GM19239 (cell line): ENCODE data around the gene RCVRN.

Source experiments
- DNase-seq: peaks from one replicate; pipeline ENCODE4 v3.0.0; 2011; ENCODE audit warnings: low spot score; ENCODE audit not compliant: insufficient read length
- FAIRE-seq: peaks from 2 replicates; lab custom pipeline; 2011; peaks lifted over from hg19 to GRCh38; lab: Jason Lieb, UNC

RCVRN gene

DNA sequence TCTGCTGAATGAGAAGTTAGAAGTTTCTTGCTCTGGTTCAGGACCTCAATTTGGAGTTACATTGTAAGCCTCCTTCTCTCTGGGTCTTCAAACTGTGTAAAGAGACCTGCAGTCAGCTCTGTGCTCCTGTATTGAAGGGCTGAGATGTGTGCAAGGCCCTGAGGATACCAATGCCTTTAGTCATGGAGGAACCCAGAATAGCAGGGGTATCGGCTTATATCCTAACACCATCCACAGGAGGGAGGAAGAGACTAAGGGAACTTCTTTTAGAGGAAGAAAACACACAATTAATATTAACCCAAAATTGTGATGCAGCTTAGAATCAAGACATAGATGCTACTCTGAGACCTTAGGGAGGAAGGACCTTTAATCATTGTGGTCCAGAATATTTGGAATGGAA, 42.9 kb downstream of the RCVRN start:
- DNase-seq (no peak), FAIRE-seq (no peak)

DNA sequence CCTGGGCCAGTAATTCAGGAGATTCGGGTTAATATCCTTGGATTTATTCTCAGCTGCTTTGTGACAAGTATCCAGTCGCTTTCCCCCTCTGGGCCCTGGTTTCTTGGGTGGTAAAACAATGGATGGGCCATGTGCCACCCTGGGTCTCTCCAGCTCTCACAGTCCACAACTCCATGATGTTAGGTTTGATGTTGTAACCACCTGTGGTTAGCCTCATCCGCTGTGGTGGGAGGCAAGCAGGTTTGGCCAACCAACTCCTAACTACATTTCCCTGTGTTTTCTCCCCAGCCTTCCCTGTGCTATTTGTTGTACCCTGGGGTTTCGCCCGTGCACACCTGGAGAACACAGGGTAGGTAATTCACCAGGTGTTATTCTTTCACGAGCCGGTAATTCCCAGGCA, 44.2 kb downstream of the RCVRN start:
- DNase-seq (no peak), FAIRE-seq (no peak)

DNA sequence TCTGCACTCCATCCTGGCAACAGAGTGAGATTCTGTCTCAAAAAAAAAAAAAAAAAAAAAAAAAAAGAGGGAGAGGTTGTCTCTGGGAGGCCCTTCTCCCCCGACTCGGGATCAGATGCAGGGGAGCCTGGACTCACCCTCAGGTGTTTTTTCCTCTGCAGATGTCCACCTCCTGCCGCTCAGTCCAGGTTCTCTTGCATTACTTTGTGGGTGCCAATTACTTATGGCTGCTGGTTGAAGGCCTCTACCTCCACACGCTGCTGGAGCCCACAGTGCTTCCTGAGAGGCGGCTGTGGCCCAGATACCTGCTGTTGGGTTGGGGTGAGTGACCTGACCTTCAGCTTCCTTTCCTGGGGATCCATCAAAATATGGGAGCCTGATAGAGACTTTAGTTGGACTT, 45.3 kb downstream of the RCVRN start:
- DNase-seq (no peak), FAIRE-seq (no peak)

DNA sequence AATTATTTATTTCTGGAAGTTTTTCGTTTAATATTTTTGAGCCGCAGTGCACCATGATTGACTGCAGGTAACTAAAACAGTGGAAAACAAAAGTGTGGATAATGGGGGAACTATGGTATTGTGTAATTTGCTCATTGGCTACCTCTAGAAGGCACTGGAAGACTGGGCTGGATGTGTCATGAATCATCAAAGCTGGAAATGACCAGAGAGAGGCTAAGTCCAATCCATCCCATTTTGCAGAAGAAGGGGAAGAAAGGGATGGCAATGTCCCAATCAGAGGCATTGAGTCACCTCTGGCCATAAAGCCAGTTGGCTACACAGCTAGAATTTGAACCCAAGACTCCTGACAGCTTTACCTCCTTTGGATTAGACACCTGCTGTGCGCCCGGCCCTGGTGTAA, 50.0 kb downstream of the RCVRN start:
- DNase-seq (no peak), FAIRE-seq (no peak)

- FAIRE-seq = no peak
- no peak for DNase-seq
These were observed 50.8 kb downstream of the RCVRN start for GRCh38 chr17:9854255-9854654.

DNA sequence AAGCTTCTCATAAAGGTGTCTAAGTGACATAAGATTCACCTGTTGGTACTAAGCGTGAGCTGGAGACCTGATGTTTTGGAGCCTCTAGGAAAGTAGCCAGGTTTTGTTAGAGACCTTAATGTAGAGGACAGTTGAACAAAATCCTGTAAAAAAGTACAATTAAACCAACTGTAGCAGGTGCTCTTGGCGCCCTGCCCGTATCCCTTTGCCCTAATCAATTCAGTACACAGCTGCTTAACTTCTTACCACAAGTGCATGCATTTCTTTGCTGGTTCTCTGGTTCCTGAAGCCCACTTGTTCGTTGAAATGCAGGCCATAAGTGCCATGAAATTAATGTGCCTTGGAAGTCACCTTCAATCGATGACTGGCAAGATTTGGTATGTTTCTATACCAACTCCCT, 54.9 kb downstream of the RCVRN start:
- DNase-seq (no peak), FAIRE-seq (no peak)
